ENCODE measurements around the gene CEP104. TPM values are rescaled to one million over a fixed set of nuclear protein-coding genes. Genes with fewer than 3 reads are reported as not detected.

The CEP104 gene
- polyA plus RNA-seq, 3 donors = 8.3 to 25.1 (median 13.0) TPM

GRCh38 chr1:3776231-3776961, 80.6 kb downstream of the CEP104 start:
- H2AFZ ChIP-seq (ENCODE audit: insufficient read depth, low read depth, low read length, poor library complexity, severe bottlenecking) = no peak overlapping the region
- intact Hi-C loops (cut with micrococcal nuclease) = loop anchor here in 1 of 2 donors (10.0 kb wide), 2 partner anchors 128 to 152 kb away; partner anchors contain the start of genes C1orf174 and TPRG1L
- no peaks in the 10 kb centered on the region for H3K9me3 ChIP-seq (replicated peaks in 1 of 2; ENCODE audit: control insufficient read depth in 1 of 2, insufficient read depth in 1 of 2, low read length in 2 of 2)
- peak overlapping the region in 1 of 7 donors; percentile 83 for H3K27ac Mint-ChIP-seq
- TF ChIP-seq, protein P1, sequence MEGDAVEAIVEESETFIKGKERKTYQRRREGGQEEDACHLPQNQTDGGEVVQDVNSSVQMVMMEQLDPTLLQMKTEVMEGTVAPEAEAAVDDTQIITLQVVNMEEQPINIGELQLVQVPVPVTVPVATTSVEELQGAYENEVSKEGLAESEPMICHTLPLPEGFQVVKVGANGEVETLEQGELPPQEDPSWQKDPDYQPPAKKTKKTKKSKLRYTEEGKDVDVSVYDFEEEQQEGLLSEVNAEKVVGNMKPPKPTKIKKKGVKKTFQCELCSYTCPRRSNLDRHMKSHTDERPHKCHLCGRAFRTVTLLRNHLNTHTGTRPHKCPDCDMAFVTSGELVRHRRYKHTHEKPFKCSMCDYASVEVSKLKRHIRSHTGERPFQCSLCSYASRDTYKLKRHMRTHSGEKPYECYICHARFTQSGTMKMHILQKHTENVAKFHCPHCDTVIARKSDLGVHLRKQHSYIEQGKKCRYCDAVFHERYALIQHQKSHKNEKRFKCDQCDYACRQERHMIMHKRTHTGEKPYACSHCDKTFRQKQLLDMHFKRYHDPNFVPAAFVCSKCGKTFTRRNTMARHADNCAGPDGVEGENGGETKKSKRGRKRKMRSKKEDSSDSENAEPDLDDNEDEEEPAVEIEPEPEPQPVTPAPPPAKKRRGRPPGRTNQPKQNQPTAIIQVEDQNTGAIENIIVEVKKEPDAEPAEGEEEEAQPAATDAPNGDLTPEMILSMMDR (IDR thresholded peaks at IDR 0.05) = no peak
- H3K9me3 Mint-ChIP-seq = peaks cover 0 to 3% (median 0%) of the 10 kb centered on the region in 7 donors
- no peak for DNase-seq
- peaks cover 20% of the 10 kb centered on the region for H3K4me1 Mint-ChIP-seq
- peaks cover 28 to 30% of the 10 kb centered on the region in 2 donors for H3K36me3 ChIP-seq (replicated peaks in 1 of 2; ENCODE audit: control insufficient read depth in 1 of 2, insufficient read depth in 2 of 2, low read length in 2 of 2)
- H3K36me3 Mint-ChIP-seq = peaks cover 24 to 31% of the 10 kb centered on the region in 2 donors
- H3K27ac ChIP-seq (ENCODE audit: low read depth in 1 of 2, low read length in 2 of 2) = no peak overlapping the region
- peaks cover 19 to 32% of the 10 kb centered on the region in 2 donors for H3K4me1 ChIP-seq (ENCODE audit: control insufficient read depth in 1 of 2, insufficient read depth in 2 of 2, low read length in 2 of 2)
- H3K27me3 Mint-ChIP-seq (ENCODE audit: low read depth in 3 of 3) = peaks cover 5 to 25% (median 12%) of the 10 kb centered on the region in 3 donors
- no peak overlapping the region for H3K9ac ChIP-seq (ENCODE audit: insufficient read depth, low read length, poor library complexity, severe bottlenecking)
- no peak overlapping the region for H3K4me2 ChIP-seq (replicated peaks; ENCODE audit: extremely low read depth, low read length, poor library complexity, severe bottlenecking)
- 87% methylated on average over 15 of the region's 21 CpGs for WGBS (ENCODE audit: insufficient coverage)
- no peak overlapping the region for H3K4me3 Mint-ChIP-seq
- H4K20me1 ChIP-seq (ENCODE audit: insufficient read depth, low read length) = peaks cover 6% of the 10 kb centered on the region
- peaks cover 0 to 14% of the 10 kb centered on the region in 2 donors for H3K27me3 ChIP-seq (ENCODE audit: control insufficient read depth in 2 of 2, insufficient read depth in 2 of 2, low read length in 2 of 2)
- no peak overlapping the region for H3K4me3 ChIP-seq (replicated peaks in 1 of 3; ENCODE audit: low read depth in 2 of 3, low read length in 3 of 3)
- no peaks in the 10 kb centered on the region for H3K79me2 ChIP-seq (ENCODE audit: insufficient read depth, low read length)

DNA sequence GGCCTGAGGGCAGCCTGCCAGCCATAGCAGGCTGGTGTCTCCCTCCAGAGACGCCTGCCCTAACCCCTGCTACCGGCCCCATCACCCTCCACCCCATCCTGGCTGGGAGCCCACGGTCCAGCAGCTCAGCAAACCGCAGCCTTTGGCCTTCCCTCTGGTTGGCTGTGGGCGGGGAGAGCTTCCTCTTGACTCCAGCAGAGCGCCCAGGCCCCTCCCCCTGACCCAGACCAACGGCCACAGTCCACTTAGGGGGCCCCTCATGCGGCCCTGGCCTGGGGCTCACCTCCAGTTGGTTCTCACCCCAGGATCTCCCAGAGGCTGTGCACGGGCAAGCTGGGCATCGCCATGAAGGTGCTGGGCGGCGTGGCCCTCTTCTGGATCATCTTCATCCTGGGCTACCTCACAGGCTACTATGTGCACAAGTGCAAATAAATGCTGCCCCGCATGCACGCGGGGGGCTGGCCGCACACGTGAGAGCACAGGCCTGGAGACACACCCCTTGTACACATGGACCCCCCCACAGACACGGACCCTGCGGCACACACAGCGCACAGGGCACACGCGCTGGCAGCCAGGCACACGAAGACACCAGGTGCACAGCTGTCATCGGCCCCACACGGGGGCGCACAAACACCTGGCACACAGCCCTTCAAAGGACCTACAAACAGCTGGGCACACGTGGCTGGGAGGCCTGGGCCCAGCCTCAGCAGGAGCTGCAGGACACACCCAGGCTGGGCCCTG, 81.4 kb downstream of the CEP104 start:
- peak overlapping the region in 1 of 2 donors; percentile 59 for H3K4me3 Mint-ChIP-seq
- no peak overlapping the region for H3K9ac ChIP-seq (ENCODE audit: insufficient read depth, low read length, poor library complexity, severe bottlenecking)
- peak overlapping the region; percentile 62 for H3K4me2 ChIP-seq (replicated peaks; ENCODE audit: extremely low read depth, low read length, poor library complexity, severe bottlenecking)
- peak; percentile 41 to 43 (median 41) for DNase-seq
- WGBS (ENCODE audit: insufficient coverage) = 38% methylated on average over 24 of the region's 27 CpGs
- no peak overlapping the region for H3K27ac Mint-ChIP-seq
- peaks cover 0 to 3% (median 0%) of the 10 kb centered on the region in 7 donors for H3K9me3 Mint-ChIP-seq
- H3K27me3 Mint-ChIP-seq (ENCODE audit: low read depth in 3 of 3) = peaks cover 11 to 32% (median 20%) of the 10 kb centered on the region in 3 donors
- H3K79me2 ChIP-seq (ENCODE audit: insufficient read depth, low read length) = no peaks in the 10 kb centered on the region
- peaks cover 16 to 23% of the 10 kb centered on the region in 2 donors for H3K36me3 Mint-ChIP-seq
- H3K4me1 Mint-ChIP-seq = peaks cover 20% of the 10 kb centered on the region
- H3K9me3 ChIP-seq (replicated peaks in 1 of 2; ENCODE audit: control insufficient read depth in 1 of 2, insufficient read depth in 1 of 2, low read length in 2 of 2) = no peaks in the 10 kb centered on the region
- H3K36me3 ChIP-seq (replicated peaks in 1 of 2; ENCODE audit: control insufficient read depth in 1 of 2, insufficient read depth in 2 of 2, low read length in 2 of 2) = peaks cover 21 to 23% of the 10 kb centered on the region in 2 donors
- H3K4me3 ChIP-seq (replicated peaks in 1 of 3; ENCODE audit: low read depth in 2 of 3, low read length in 3 of 3) = peak overlapping the region in 1 of 3 experiments; percentile 28
- H3K27me3 ChIP-seq (ENCODE audit: control insufficient read depth in 2 of 2, insufficient read depth in 2 of 2, low read length in 2 of 2) = peaks cover 0 to 21% of the 10 kb centered on the region in 2 donors
- intact Hi-C loops (cut with micrococcal nuclease) = loop anchor here in 1 of 2 donors (10.0 kb wide), 2 partner anchors 129 to 151 kb away; partner anchors contain the start of genes C1orf174 and TPRG1L
- peak overlapping the region; percentile 41 for H2AFZ ChIP-seq (ENCODE audit: insufficient read depth, low read depth, low read length, poor library complexity, severe bottlenecking)
- H4K20me1 ChIP-seq (ENCODE audit: insufficient read depth, low read length) = peaks cover 6% of the 10 kb centered on the region
- H3K4me1 ChIP-seq (ENCODE audit: control insufficient read depth in 1 of 2, insufficient read depth in 2 of 2, low read length in 2 of 2) = peaks cover 19 to 32% of the 10 kb centered on the region in 2 donors
- TF ChIP-seq, protein P1 (IDR thresholded peaks at IDR 0.05) = peak; percentile 12
- no peak overlapping the region for H3K27ac ChIP-seq (ENCODE audit: low read depth in 1 of 2, low read length in 2 of 2)
